ENCODE results near the gene FSTL4. TPM values are rescaled to one million over a fixed set of nuclear protein-coding genes. Genes with fewer than 3 reads are reported as not detected.

The FSTL4 gene
- total and polyA plus RNA-seq, 2 of the 4 experiments (the other 2 are of a cell fraction) = 0.18 TPM; not detected in 1

GRCh38 chr5:133470841-133471240 lies 141.5 kb downstream of the FSTL4 start:
- Histone ChIP-seq H4K5ac (ENCODE audit: low read depth, low read length) (no peak overlapping the region), H3K36me3 (ENCODE audit: control insufficient read depth, insufficient read depth, low read length) (no peaks in the 10 kb centered on the region), H2AK5ac (ENCODE audit: low read depth, low read length) (no peak overlapping the region), H3K79me1 (ENCODE audit: low read depth in 1 of 2, low read length in 2 of 2) (no peaks in the 10 kb centered on the region), H4K8ac (ENCODE audit: low read depth in 2 of 2, low read length in 2 of 2) (no peak overlapping the region), H3K4me1 (ENCODE audit: control insufficient read depth, insufficient read depth, low read length) (no peaks in the 10 kb centered on the region), H3K9ac (ENCODE audit: low read depth, low read length) (no peak overlapping the region), H3K56ac (ENCODE audit: extremely low read depth, insufficient read depth, low read length) (no peak overlapping the region), H2BK120ac (ENCODE audit: low read depth, low read length) (no peak overlapping the region), H3K4ac (ENCODE audit: low read depth, low read length) (no peak overlapping the region), H4K20me1 (ENCODE audit: insufficient read depth, low read length) (no peaks in the 10 kb centered on the region), H3K27ac (ENCODE audit: insufficient read depth, low read length) (no peak overlapping the region), H3K18ac (ENCODE audit: low read depth, low read length) (no peak overlapping the region), H3K27me3 (ENCODE audit: control insufficient read depth, insufficient read depth, low read length) (peaks cover 6% of the 10 kb centered on the region), H2AK9ac (replicated peaks; ENCODE audit: low read depth, low read length, poor library complexity) (no peak overlapping the region), H2BK15ac (ENCODE audit: low read depth, low read length) (no peak overlapping the region), H3K14ac (replicated peaks; ENCODE audit: low read depth, low read length) (no peak overlapping the region), H3K9me3 (ENCODE audit: control insufficient read depth, insufficient read depth, low read length) (no peaks in the 10 kb centered on the region), H3K9me1 (ENCODE audit: insufficient read depth, low read length) (peaks cover 3% of the 10 kb centered on the region; the same call in 1 of the 2 replicates), H3K4me2 (ENCODE audit: low read depth, low read length) (no peak overlapping the region), H2AFZ (replicated peaks; ENCODE audit: low read length, poor library complexity) (no peak overlapping the region), H2BK20ac (ENCODE audit: low read depth, low read length) (no peak overlapping the region), H3K23ac (ENCODE audit: low read depth, low read length) (no peak overlapping the region), H2BK5ac (ENCODE audit: low read depth, low read length, poor library complexity, severe bottlenecking) (no peak overlapping the region), H3K4me3 (ENCODE audit: insufficient read depth, low read depth, low read length) (no peak overlapping the region), H4K91ac (ENCODE audit: insufficient read depth, low read depth, low read length) (no peak overlapping the region)
- intact Hi-C loops (cut with micrococcal nuclease) (no loop called here), in situ Hi-C loops (cut with MboI; ENCODE audit: low sequenced_read_pairs) (no loop called here), dilution Hi-C loops (cut with HindIII; ENCODE audit: low sequenced_read_pairs, unreplicated experiment) (no loop called here)
- no CpG with 5 or more reads among the region's 3 CpGs for WGBS, 2 experiments (ENCODE audit: extremely low coverage in 2 of 2, insufficient read length in 1 of 2)
- ChIA-PET POLR2A (ENCODE audit: unreplicated experiment) (no interaction called here), CTCF (no interaction called here)
- DNase-seq (no peak), ATAC-seq (ENCODE audit: low read depth) (no peak)
- no TSS peak for BruUV-seq (replicated peaks)
- TF ChIP-seq RFX5 (IDR thresholded peaks at IDR 0.05; ENCODE audit: low read depth, low read length) (no peak), MAZ (IDR thresholded peaks at IDR 0.05; ENCODE audit: borderline replicate concordance, low read depth, low read length) (no peak), ELK1 (IDR thresholded peaks at IDR 0.05; ENCODE audit: borderline replicate concordance, low read depth, low read length) (no peak), POLR2A (IDR thresholded peaks at IDR 0.05; ENCODE audit: low read depth, low read length) (no peak), CTCF (conservative IDR thresholded peaks at IDR 0.05; ENCODE audit: low read depth, low read length) (no peak), RAD21 (IDR thresholded peaks at IDR 0.05; ENCODE audit: low read length) (no peak), NFE2L2 (IDR thresholded peaks at IDR 0.05; ENCODE audit: low read depth, low read length) (no peak), CHD1 (IDR thresholded peaks at IDR 0.05; ENCODE audit: low read depth, low read length) (no peak), SMC3 (IDR thresholded peaks at IDR 0.05; ENCODE audit: low read depth, low read length) (no peak), MXI1 (IDR thresholded peaks at IDR 0.05; ENCODE audit: borderline replicate concordance, low read depth, low read length) (no peak)

Data from IMR-90 (cell line).